Adrenal gland (tissue), 5 donors: Measurements from ENCODE around the gene LRRC4.

Experiments used
- CTCF ChIP-seq, 6 experiments: fragments of 450-650 bp in 4 of 6; fragments of 200-600 bp in 2 of 6; sonication (generic) in 1 of 6; IDR thresholded peaks; 1 replicate in 5 of 6; 2 replicates in 1 of 6; pipeline versions ENCODE4 v1.5.1 to v1.8.0; 2016 to 2021; ENCODE audit warnings: antibody characterized with exemption in 6 of 6, mild to moderate bottlenecking in 2 of 6, moderate library complexity in 1 of 6
- POLR2A ChIP-seq, 2 donors: fragments of 450-650 bp; IDR thresholded peaks; one replicate each; pipeline ENCODE4 v1.6.1; 2017; ENCODE audit warnings: antibody characterized with exemption in 2 of 2, mild to moderate bottlenecking in 2 of 2, moderate library complexity in 1 of 2
- donor health status: DM: no; HTN: no; CAD: no.

- TF ChIP-seq CTCF (IDR thresholded peaks at IDR 0.05) (no peak), POLR2A (IDR thresholded peaks at IDR 0.05) (no peak)
Observed at GRCh38 chr7:128027485-128027980, 3.7 kb downstream of the LRRC4 start.
